Measurements from ENCODE around the gene PCDHGA8. TPM values are rescaled to one million over a fixed set of nuclear protein-coding genes. Genes with fewer than 3 reads are reported as not detected.

The PCDHGA8 gene
- total and polyA plus RNA-seq, 2 of the 13 experiments (the other 11 are each of a cell fraction or from before 2014, with no cell fraction given): 0.05 to 0.29 TPM

DNA sequence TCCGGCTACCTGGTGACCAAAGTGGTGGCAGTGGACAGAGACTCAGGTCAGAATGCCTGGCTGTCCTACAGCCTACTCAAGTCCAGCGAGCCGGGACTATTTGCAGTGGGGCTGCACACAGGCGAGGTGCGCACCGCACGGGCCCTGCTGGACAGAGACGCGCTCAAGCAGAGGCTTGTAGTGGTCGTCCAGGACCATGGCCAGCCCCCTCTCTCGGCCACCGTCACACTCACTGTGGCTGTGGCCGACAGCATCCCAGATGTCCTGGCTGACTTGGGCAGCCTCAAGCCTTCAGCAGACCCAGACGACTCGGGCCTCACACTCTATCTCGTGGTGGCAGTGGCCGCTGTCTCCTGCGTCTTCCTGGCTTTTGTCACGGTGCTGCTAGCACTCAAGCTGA is 35.5 kb upstream of the PCDHGA8 start:
- ChIA-PET POLR2A (no interaction called here), CTCF (ENCODE audit: low intra/inter-chr PET ratio, low total read pairs) (no interaction called here)
- H3K9me3 ChIP-seq (ENCODE audit: low read length): peaks cover 25% of the 10 kb centered on the region
- no peaks in the 10 kb centered on the region for H3K27me3 ChIP-seq (ENCODE audit: control insufficient read depth in 1 of 2, insufficient read depth in 2 of 2, low read length in 2 of 2)
- in situ Hi-C loops (cut with HindIII; ENCODE audit: extremely low pct_ligation_motif_present, low pct_unique_long_range_greater_than_20kb): loop anchor here (10.0 kb wide), 1 partner anchor 168 kb away; no protein-coding TSS in a partner anchor
- no peak for DNase-seq (ENCODE audit: low spot score)
- no peaks in the 10 kb centered on the region for H3K36me3 ChIP-seq (replicated peaks in 1 of 2; ENCODE audit: control insufficient read depth in 1 of 2, insufficient read depth in 2 of 2, low read length in 2 of 2)
- H3K79me2 ChIP-seq (ENCODE audit: insufficient read depth, low read length): no peaks in the 10 kb centered on the region
- no peak overlapping the region for H3K9ac ChIP-seq (ENCODE audit: insufficient read depth, low read depth, low read length)
- ATAC-seq: no peak
- no TSS peak for BruUV-seq (replicated peaks)
- no peaks in the 10 kb centered on the region for H4K20me1 ChIP-seq (ENCODE audit: insufficient read depth, low read length)
- intact Hi-C loops (cut with micrococcal nuclease; ENCODE audit: unreplicated experiment): loop anchor here (10.0 kb wide), 1 partner anchor 168 kb away; no protein-coding TSS in a partner anchor
- H2AFZ ChIP-seq (ENCODE audit: low read length): no peak overlapping the region
- no peak for FAIRE-seq
- H3K4me2 ChIP-seq (ENCODE audit: low read depth, low read length): no peak overlapping the region
- no peak overlapping the region for H3K4me3 ChIP-seq (replicated peaks in 1 of 3; ENCODE audit: insufficient read depth in 1 of 3, low read depth in 2 of 3, low read length in 3 of 3)
- no peak for TF ChIP-seq ZNF652 (CRISPR knock-in tag; IDR thresholded peaks at IDR 0.05; ENCODE audit: borderline replicate concordance, low read depth)
- TF ChIP-seq, protein P1, sequence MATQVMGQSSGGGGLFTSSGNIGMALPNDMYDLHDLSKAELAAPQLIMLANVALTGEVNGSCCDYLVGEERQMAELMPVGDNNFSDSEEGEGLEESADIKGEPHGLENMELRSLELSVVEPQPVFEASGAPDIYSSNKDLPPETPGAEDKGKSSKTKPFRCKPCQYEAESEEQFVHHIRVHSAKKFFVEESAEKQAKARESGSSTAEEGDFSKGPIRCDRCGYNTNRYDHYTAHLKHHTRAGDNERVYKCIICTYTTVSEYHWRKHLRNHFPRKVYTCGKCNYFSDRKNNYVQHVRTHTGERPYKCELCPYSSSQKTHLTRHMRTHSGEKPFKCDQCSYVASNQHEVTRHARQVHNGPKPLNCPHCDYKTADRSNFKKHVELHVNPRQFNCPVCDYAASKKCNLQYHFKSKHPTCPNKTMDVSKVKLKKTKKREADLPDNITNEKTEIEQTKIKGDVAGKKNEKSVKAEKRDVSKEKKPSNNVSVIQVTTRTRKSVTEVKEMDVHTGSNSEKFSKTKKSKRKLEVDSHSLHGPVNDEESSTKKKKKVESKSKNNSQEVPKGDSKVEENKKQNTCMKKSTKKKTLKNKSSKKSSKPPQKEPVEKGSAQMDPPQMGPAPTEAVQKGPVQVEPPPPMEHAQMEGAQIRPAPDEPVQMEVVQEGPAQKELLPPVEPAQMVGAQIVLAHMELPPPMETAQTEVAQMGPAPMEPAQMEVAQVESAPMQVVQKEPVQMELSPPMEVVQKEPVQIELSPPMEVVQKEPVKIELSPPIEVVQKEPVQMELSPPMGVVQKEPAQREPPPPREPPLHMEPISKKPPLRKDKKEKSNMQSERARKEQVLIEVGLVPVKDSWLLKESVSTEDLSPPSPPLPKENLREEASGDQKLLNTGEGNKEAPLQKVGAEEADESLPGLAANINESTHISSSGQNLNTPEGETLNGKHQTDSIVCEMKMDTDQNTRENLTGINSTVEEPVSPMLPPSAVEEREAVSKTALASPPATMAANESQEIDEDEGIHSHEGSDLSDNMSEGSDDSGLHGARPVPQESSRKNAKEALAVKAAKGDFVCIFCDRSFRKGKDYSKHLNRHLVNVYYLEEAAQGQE (IDR thresholded peaks at IDR 0.05; ENCODE audit: borderline replicate concordance in 1 of 2, low read depth in 1 of 2, low read length in 2 of 2): peak; percentile 26 to 71
- 50% methylated on average over 15 of the region's 19 CpGs for WGBS (ENCODE audit: low lambda C conversion rate)
- H3K4me1 ChIP-seq (ENCODE audit: insufficient read depth, low read length): no peaks in the 10 kb centered on the region
- no peak overlapping the region for H3K27ac ChIP-seq (ENCODE audit: extremely low read length, insufficient read depth, low read length)

Measured in HepG2 (cell line).